OCI-LY7 (cell line): ENCODE measurements around the gene FHDC1. TPM values are rescaled to one million over a fixed set of nuclear protein-coding genes. Genes with fewer than 3 reads are reported as not detected.

ENCODE experiments used
- BruUV-seq: library from RNA; stranded (reverse); fragments of 400-500 nt; replicated peaks from 2 replicates; lab custom pipeline; 2021; lab: Mats Ljungman, UMichigan
- CTCF ChIA-PET: fragments of 300-600 bp; sonication (Branson Sonifier 250); formaldehyde crosslinking; loops from one replicate; lab custom pipeline; 2022; ENCODE audit warnings: antibody characterized with exemption; ENCODE audit not compliant: unreplicated experiment; lab: Charles Lee
- POLR2A ChIA-PET: fragments of 300-600 bp; sonication (Branson Sonifier 250); formaldehyde crosslinking; loops from one replicate; lab custom pipeline; 2022; ENCODE audit warnings: antibody characterized with exemption; lab: Charles Lee
- DNase-seq: peaks from one replicate; pipeline ENCODE4 v3.0.0-alpha.2; 2015; ENCODE audit warnings: low spot score
- H2AFZ ChIP-seq: fragments of 200-600 bp; sonication (generic), shearing (Covaris generic); 2 replicates; pipeline ENCODE4 v1.6.1; 2014; ENCODE audit warnings: mild to moderate bottlenecking, antibody characterized with exemption, low read length, moderate library complexity
- H3K27ac ChIP-seq: fragments of 200-600 bp; sonication (generic); 2 replicates; pipeline ENCODE4 v1.5.1; 2014; ENCODE audit warnings: mixed run types, low read depth, mild to moderate bottlenecking, moderate library complexity, low read length, inconsistent platforms; ENCODE audit not compliant: poor library complexity, severe bottlenecking
- H3K36me3 ChIP-seq: fragments of 200-600 bp; sonication (generic); 2 replicates; pipeline ENCODE4 v1.6.1; 2014; ENCODE audit warnings: mild to moderate bottlenecking, antibody characterized with exemption, low read length, moderate library complexity, mixed read lengths; ENCODE audit not compliant: insufficient read depth
- H3K4me1 ChIP-seq: fragments of 200-600 bp; sonication (generic); 2 replicates; pipeline ENCODE4 v1.5.1; 2014; ENCODE audit warnings: mild to moderate bottlenecking, low read length; ENCODE audit not compliant: insufficient read depth, poor library complexity, severe bottlenecking
- H3K4me2 ChIP-seq: fragments of 200-600 bp; sonication (generic); 2 replicates; pipeline ENCODE4 v1.6.1; 2014; ENCODE audit warnings: mild to moderate bottlenecking, low read length
- H3K4me3 ChIP-seq: fragments of 200-600 bp; sonication (generic); 2 replicates; pipeline ENCODE4 v1.5.1; 2014; ENCODE audit warnings: mild to moderate bottlenecking, low read depth, low read length; ENCODE audit not compliant: poor library complexity, severe bottlenecking
- H3K79me2 ChIP-seq: fragments of 200-600 bp; sonication (generic); 2 replicates; pipeline ENCODE4 v1.6.1; 2016; ENCODE audit warnings: low read depth, mild to moderate bottlenecking, low read length, moderate library complexity, mixed read lengths; ENCODE audit not compliant: insufficient read depth
- H3K9me2 ChIP-seq: fragments of 200-600 bp; sonication (generic); 2 replicates; pipeline ENCODE4 v1.6.1; 2016; ENCODE audit warnings: mild to moderate bottlenecking, low read length, mixed read lengths; ENCODE audit not compliant: insufficient read depth
- H3K9me3 ChIP-seq: fragments of 200-600 bp; sonication (generic); 2 replicates; pipeline ENCODE4 v1.6.1; 2014; ENCODE audit warnings: mild to moderate bottlenecking, mixed run types, low read length, mixed read lengths
- H4K20me1 ChIP-seq: fragments of 200-600 bp; sonication (generic); 2 replicates; pipeline ENCODE4 v1.6.1; 2014; ENCODE audit warnings: mild to moderate bottlenecking, antibody characterized with exemption, low read length, moderate library complexity, mixed read lengths; ENCODE audit not compliant: insufficient read depth
- CTCF ChIP-seq: fragments of 200-600 bp; sonication (generic); conservative IDR thresholded peaks from 2 replicates; pipeline ENCODE4 v1.5.1; 2014; ENCODE audit warnings: mild to moderate bottlenecking, antibody characterized with exemption, low read length, moderate library complexity, mixed read lengths
- EZH2phosphoT487 ChIP-seq: fragments of 200-600 bp; sonication (generic); IDR thresholded peaks from 2 replicates; pipeline ENCODE4 v1.6.1; 2018; ENCODE audit warnings: low read depth, borderline replicate concordance, mild to moderate bottlenecking, mixed run types, antibody characterized with exemption, low read length, moderate library complexity, mixed read lengths
- intact Hi-C: fragments of 100-400 bp; cut with micrococcal nuclease; formaldehyde crosslinking; loops from one replicate; pipeline ENCODE4 v1.10.0; 2022; ENCODE audit not compliant: unreplicated experiment
- total RNA-seq, 2 experiments: library from RNA; depleted of rRNA in 1 of 2; stranded (reverse); fragments of >200 nt in 1 of 2; shearing (Covaris generic) in 1 of 2; gene quantifications; 2 replicates each; pipeline ENCODE4 v1.2.3, GENCODE V29; 2014 to 2022

Gene FHDC1
- total RNA-seq, 2 experiments from 2014 or later = 0.04 to 0.13 TPM

- no TSS peak for BruUV-seq
- CTCF ChIA-PET = no interaction called here
- H2AFZ ChIP-seq = no peak overlapping the region
Measured at GRCh38 chr4:152898606-152899005, 37.5 kb upstream of the FHDC1 start.

DNA sequence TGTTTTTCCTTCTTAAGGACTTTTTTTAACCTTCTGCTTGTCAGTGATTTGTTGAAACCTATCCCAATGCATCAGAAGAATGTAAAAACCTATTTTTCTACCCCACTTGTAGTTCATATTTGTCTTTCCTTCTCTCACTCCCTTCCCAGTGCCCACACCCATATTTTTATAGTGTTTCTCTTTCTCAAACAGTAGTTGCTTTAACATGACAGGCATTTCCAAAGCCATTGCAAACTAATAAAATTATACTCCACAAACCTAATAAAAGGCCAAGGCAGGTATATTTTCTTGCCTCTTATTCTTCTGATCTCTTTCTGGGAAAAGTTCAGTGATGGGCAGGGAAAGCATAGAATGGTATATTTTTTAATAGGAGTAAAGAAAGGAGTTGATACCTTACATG is 35.7 kb upstream of the FHDC1 start:
- intact Hi-C loops = no loop called here
- Histone ChIP-seq H3K79me2 (no peaks in the 10 kb centered on the region), H3K9me2 (no peaks in the 10 kb centered on the region), H3K4me2 (no peak overlapping the region), H3K4me1 (no peaks in the 10 kb centered on the region), H3K27ac (no peak overlapping the region), H4K20me1 (no peaks in the 10 kb centered on the region), H3K4me3 (no peak overlapping the region), H3K36me3 (no peaks in the 10 kb centered on the region), H2AFZ (no peak overlapping the region), H3K9me3 (no peaks in the 10 kb centered on the region)
- TF ChIP-seq EZH2phosphoT487 (no peak), CTCF (no peak)
- POLR2A ChIA-PET = interaction anchor here (0.9 kb wide), 1 partner anchor 9 kb away, joined by 3 read pairs; no protein-coding TSS in a partner anchor
- CTCF ChIA-PET = no interaction called here
- DNase-seq = no peak
- no TSS peak for BruUV-seq

More at GRCh38 chr4:152898606-152899005, 37.5 kb upstream of the FHDC1 start:
- no peaks in the 10 kb centered on the region for H3K9me3 ChIP-seq
- no peak overlapping the region for H3K4me3 ChIP-seq
- H3K4me2 ChIP-seq = no peak overlapping the region
- no peaks in the 10 kb centered on the region for H4K20me1 ChIP-seq
- intact Hi-C loops = no loop called here
- H3K4me1 ChIP-seq = no peaks in the 10 kb centered on the region
- no peak for TF ChIP-seq CTCF
- no peak for TF ChIP-seq EZH2phosphoT487
- POLR2A ChIA-PET = no interaction called here
- no peak overlapping the region for H3K27ac ChIP-seq
- H3K9me2 ChIP-seq = no peaks in the 10 kb centered on the region
- no peaks in the 10 kb centered on the region for H3K79me2 ChIP-seq
- no peaks in the 10 kb centered on the region for H3K36me3 ChIP-seq
- DNase-seq = no peak

GRCh38 chr4:152901205-152901604 is 34.9 kb upstream of the FHDC1 start:
- ChIA-PET POLR2A (no interaction called here), CTCF (no interaction called here)
- no peak overlapping the region for H3K4me3 ChIP-seq
- no peaks in the 10 kb centered on the region for H3K36me3 ChIP-seq
- no TSS peak for BruUV-seq
- H3K79me2 ChIP-seq = no peaks in the 10 kb centered on the region
- no peak overlapping the region for H3K27ac ChIP-seq
- TF ChIP-seq CTCF = no peak
- no peak for TF ChIP-seq EZH2phosphoT487
- no peaks in the 10 kb centered on the region for H4K20me1 ChIP-seq
- no peaks in the 10 kb centered on the region for H3K9me3 ChIP-seq
- no peaks in the 10 kb centered on the region for H3K4me1 ChIP-seq
- intact Hi-C loops = no loop called here
- H2AFZ ChIP-seq = no peak overlapping the region
- DNase-seq = no peak
- no peak overlapping the region for H3K4me2 ChIP-seq
- no peaks in the 10 kb centered on the region for H3K9me2 ChIP-seq
